H1 (cell line): ENCODE measurements around the gene TCF4. TPM values are rescaled to one million over a fixed set of nuclear protein-coding genes. Genes with fewer than 3 reads are reported as not detected.

Experiments used
- CTCF ChIA-PET: fragments of 300-600 bp; sonication (Branson Sonifier 250); formaldehyde crosslinking; loops from one replicate; lab custom pipeline; 2021; ENCODE audit not compliant: partially characterized antibody; lab: Charles Lee
- POLR2A ChIA-PET: fragments of 300-600 bp; sonication (Branson Sonifier 250); formaldehyde crosslinking; loops from one replicate; lab custom pipeline; 2021; ENCODE audit warnings: inconsistent platforms; ENCODE audit not compliant: partially characterized antibody; lab: Charles Lee
- DNase-seq, 2 experiments: peaks; one replicate each; pipeline versions ENCODE4 v3.0.0 to v3.0.0-alpha.2; 2010 to 2022; ENCODE audit warnings: low spot score in 2 of 2, low read depth in 1 of 2, mixed read lengths in 1 of 2
- FAIRE-seq: peaks from 2 replicates; lab custom pipeline; 2011; peaks lifted over from hg19 to GRCh38; lab: Jason Lieb, UNC
- H2AFZ ChIP-seq: 2 replicates; pipeline ENCODE4 v1.8.1; 2012; ENCODE audit warnings: low read length, inconsistent platforms
- H2AK5ac ChIP-seq: 2 replicates; pipeline ENCODE4 v1.6.1; 2013; ENCODE audit warnings: low read depth, low read length
- H2BK120ac ChIP-seq: replicated peaks from 2 replicates; pipeline ENCODE3; 2013; ENCODE audit warnings: low read depth, low read length, inconsistent platforms
- H2BK12ac ChIP-seq: 2 replicates; pipeline ENCODE4 v1.6.1; 2013; ENCODE audit warnings: low read depth, low read length
- H2BK15ac ChIP-seq: 2 replicates; pipeline ENCODE4 v1.6.1; 2013; ENCODE audit warnings: low read length
- H2BK20ac ChIP-seq: 2 replicates; pipeline ENCODE4 v1.6.1; 2013; ENCODE audit warnings: low read length
- H2BK5ac ChIP-seq: 2 replicates; pipeline ENCODE4 v1.6.1; 2013; ENCODE audit warnings: low read depth, low read length
- H3K14ac ChIP-seq: 2 replicates; pipeline ENCODE4 v1.6.1; 2013; ENCODE audit warnings: inconsistent platforms; ENCODE audit not compliant: insufficient read length
- H3K18ac ChIP-seq: 2 replicates; pipeline ENCODE4 v1.6.1; 2013; ENCODE audit warnings: low read length; ENCODE audit errors: extremely low read depth
- H3K23ac ChIP-seq: 2 replicates; pipeline ENCODE4 v1.6.1; 2013; ENCODE audit warnings: inconsistent platforms; ENCODE audit not compliant: insufficient read length
- H3K23me2 ChIP-seq: 2 replicates; pipeline ENCODE4 v1.6.1; 2013; ENCODE audit warnings: low read depth, low read length
- H3K27ac ChIP-seq: 2 replicates; pipeline ENCODE4 v1.6.1; 2011; ENCODE audit warnings: low read depth, low read length, inconsistent platforms
- H3K27me3 ChIP-seq, 4 experiments: replicated peaks in 1 of 4; 1 replicate in 1 of 4; 2 replicates in 3 of 4; pipeline versions ENCODE4 v1.6.1 to v1.8.1; 2011 to 2013; ENCODE audit warnings: low read length in 3 of 4, mild to moderate bottlenecking in 3 of 4, inconsistent platforms in 2 of 4, mixed read lengths in 2 of 4, moderate library complexity in 1 of 4; ENCODE audit not compliant: control insufficient read depth in 3 of 4, insufficient read depth in 3 of 4; ENCODE audit errors: extremely low read depth in 1 of 4
- H3K36me3 ChIP-seq, 4 experiments: 2 replicates each; pipeline versions ENCODE4 v1.6.1 to v1.8.1; 2011 to 2013; ENCODE audit warnings: mild to moderate bottlenecking in 4 of 4, low read length in 3 of 4, moderate library complexity in 2 of 4, control low read depth in 1 of 4, inconsistent platforms in 1 of 4; ENCODE audit not compliant: insufficient read depth in 4 of 4, control insufficient read depth in 2 of 4
- H3K4ac ChIP-seq: replicated peaks from 2 replicates; pipeline ENCODE3; 2013; ENCODE audit warnings: low read length, low read depth, mixed read lengths, inconsistent platforms; ENCODE audit not compliant: insufficient read length
- H3K4me1 ChIP-seq, 4 experiments: replicated peaks in 1 of 4; 1 replicate in 1 of 4; 2 replicates in 3 of 4; pipeline versions ENCODE4 v1.6.1 to v1.8.1; 2011 to 2013; ENCODE audit warnings: low read length in 3 of 4, inconsistent platforms in 2 of 4, mixed read lengths in 1 of 4; ENCODE audit not compliant: insufficient read depth in 4 of 4, control insufficient read depth in 3 of 4
- H3K4me2 ChIP-seq, 2 experiments: 2 replicates each; pipeline versions ENCODE4 v1.6.1 to v1.8.1; 2011 to 2013; ENCODE audit warnings: low read depth in 2 of 2, low read length in 2 of 2, control low read depth in 1 of 2, inconsistent platforms in 1 of 2, mild to moderate bottlenecking in 1 of 2; ENCODE audit not compliant: insufficient read depth in 1 of 2
- H3K4me3 ChIP-seq, 4 experiments: fragments of 200-600, 300-600 bp in 1 of 4; sonication (generic), shearing (Covaris generic), sonication (Bioruptor Twin) in 1 of 4; 2 replicates each; pipeline versions ENCODE4 v1.5.1 to v1.8.1; 2011 to 2016; ENCODE audit warnings: low read length in 4 of 4, low read depth in 3 of 4, control low read depth in 2 of 4, inconsistent platforms in 2 of 4, mild to moderate bottlenecking in 2 of 4, mixed read lengths in 1 of 4, moderate library complexity in 1 of 4; ENCODE audit not compliant: insufficient read depth in 2 of 4; ENCODE audit errors: extremely low read depth in 1 of 4
- H3K56ac ChIP-seq: replicated peaks from 2 replicates; pipeline ENCODE3; 2013; ENCODE audit warnings: low read depth, mild to moderate bottlenecking, mixed read lengths, low read length, inconsistent platforms; ENCODE audit not compliant: insufficient read length
- H3K79me1 ChIP-seq: 2 replicates; pipeline ENCODE4 v1.6.1; 2013; ENCODE audit warnings: low read depth, low read length, control low read depth
- H3K79me2 ChIP-seq, 2 experiments: 2 replicates each; pipeline versions ENCODE4 v1.6.1 to v1.8.1; 2012 to 2013; ENCODE audit warnings: low read length in 2 of 2, mild to moderate bottlenecking in 2 of 2, inconsistent platforms in 1 of 2; ENCODE audit not compliant: insufficient read depth in 2 of 2, control insufficient read depth in 1 of 2
- H3K9ac ChIP-seq, 4 experiments: replicated peaks in 1 of 4; 1 replicate in 1 of 4; 2 replicates in 3 of 4; pipeline versions ENCODE4 v1.6.1 to v1.8.1; 2011 to 2013; ENCODE audit warnings: low read depth in 3 of 4, low read length in 3 of 4, control low read depth in 2 of 4, mild to moderate bottlenecking in 2 of 4, moderate library complexity in 2 of 4, inconsistent platforms in 1 of 4; ENCODE audit errors: extremely low read depth in 1 of 4
- H3K9me3 ChIP-seq, 2 experiments: 2 replicates each; pipeline versions ENCODE4 v1.6.1 to v1.8.1; 2012 to 2013; ENCODE audit warnings: mild to moderate bottlenecking in 2 of 2, moderate library complexity in 2 of 2, control low read depth in 1 of 2, inconsistent platforms in 1 of 2, low read depth in 1 of 2, low read length in 1 of 2, mixed read lengths in 1 of 2; ENCODE audit not compliant: insufficient read depth in 2 of 2
- H4K20me1 ChIP-seq, 2 experiments: replicated peaks in 1 of 2; 2 replicates each; pipeline versions ENCODE3 to v1.8.1; 2011 to 2013; ENCODE audit warnings: inconsistent platforms in 2 of 2, low read length in 2 of 2, mild to moderate bottlenecking in 1 of 2; ENCODE audit not compliant: insufficient read depth in 2 of 2, control insufficient read depth in 1 of 2
- H4K5ac ChIP-seq: 2 replicates; pipeline ENCODE4 v1.6.1; 2013; ENCODE audit warnings: low read length, low read depth, mixed read lengths, inconsistent platforms; ENCODE audit not compliant: insufficient read length
- H4K8ac ChIP-seq: 2 replicates; pipeline ENCODE4 v1.8.0; 2013; ENCODE audit warnings: mild to moderate bottlenecking, moderate library complexity, low read length, inconsistent platforms; ENCODE audit not compliant: insufficient read depth; ENCODE audit errors: extremely low read depth
- H4K91ac ChIP-seq: replicated peaks from 2 replicates; pipeline ENCODE3; 2013; ENCODE audit warnings: low read length, mixed read lengths, inconsistent platforms; ENCODE audit not compliant: insufficient read length
- CEBPB ChIP-seq: IDR thresholded peaks from 2 replicates; pipeline ENCODE4 v1.6.1; 2012; ENCODE audit warnings: low read depth, low read length
- EZH2 ChIP-seq: fragments of 200-600 bp; sonication (generic); IDR thresholded peaks from 2 replicates; pipeline ENCODE4 v1.7.1; 2012; ENCODE audit warnings: low read depth, mild to moderate bottlenecking, moderate library complexity, low read length, inconsistent platforms; ENCODE audit not compliant: severe bottlenecking
- MAFK ChIP-seq: IDR thresholded peaks from 2 replicates; pipeline ENCODE4 v1.6.1; 2012; ENCODE audit warnings: low read depth, mild to moderate bottlenecking, improper control_type of control experiment, low read length
- NANOG ChIP-seq: IDR thresholded peaks from 2 replicates; pipeline ENCODE4 v1.6.1; 2011; ENCODE audit warnings: low read length, low read depth, mild to moderate bottlenecking, inconsistent platforms; ENCODE audit not compliant: insufficient read depth, poor library complexity, severe bottlenecking
- POLR2A ChIP-seq, 2 experiments: IDR thresholded peaks; 1 replicate in 1 of 2; 2 replicates in 1 of 2; pipeline ENCODE4 v1.6.1; 2011; ENCODE audit warnings: low read depth in 2 of 2, low read length in 2 of 2, mild to moderate bottlenecking in 2 of 2; ENCODE audit errors: control extremely low read depth in 1 of 2
- RXRA ChIP-seq: IDR thresholded peaks from 2 replicates; pipeline ENCODE4 v1.6.1; 2011; ENCODE audit warnings: low read depth, mild to moderate bottlenecking, low read length, moderate library complexity; ENCODE audit not compliant: insufficient read depth
- SIN3A ChIP-seq, 2 experiments: IDR thresholded peaks in 1 of 2; conservative IDR thresholded peaks in 1 of 2; 2 replicates each; pipeline ENCODE4 v1.6.1; 2011 to 2012; ENCODE audit warnings: low read length in 2 of 2, improper control_type of control experiment in 1 of 2, low read depth in 1 of 2, mild to moderate bottlenecking in 1 of 2
- SP1 ChIP-seq: IDR thresholded peaks from 2 replicates; pipeline ENCODE4 v1.6.1; 2011; ENCODE audit warnings: low read depth, low read length
- TAF7 ChIP-seq: optimal IDR thresholded peaks from 2 replicates; pipeline ENCODE3; 2011; ENCODE audit warnings: low read depth, mild to moderate bottlenecking, inconsistent platforms, low read length, moderate library complexity, borderline replicate concordance
- TEAD4 ChIP-seq: IDR thresholded peaks from 2 replicates; pipeline ENCODE4 v1.6.1; 2012; ENCODE audit warnings: low read depth, low read length, inconsistent platforms, mixed read lengths
- WGBS, 2 experiments: shearing (Covaris generic) in 1 of 2; methylation state at CpG; one replicate each; pipeline versions ENCODE4 v1.1.6 to v1.1.7; 2013 to 2015; ENCODE audit warnings: low lambda C conversion rate in 2 of 2, mixed read lengths in 2 of 2, inconsistent platforms in 1 of 2, low coverage in 1 of 2, missing lambda C conversion rate in 1 of 2; ENCODE audit not compliant: insufficient replicate concordance in 2 of 2, insufficient coverage in 1 of 2, insufficient read length in 1 of 2; ENCODE audit errors: extremely low coverage in 1 of 2, missing lambda C conversion rate in 1 of 2; 5-methylcytosine and 5-hydroxymethylcytosine counted together
- polyA plus RNA-seq, 7 experiments: library from polyadenylated mRNA; depleted of rRNA in 3 of 7; stranded (reverse) in 5 of 7; unstranded in 2 of 7; fragments of >200 nt in 5 of 7; fragments of 200-250 nt in 2 of 7; gene quantifications; 1 replicate in 5 of 7; 2 replicates in 1 of 7; 4 replicates in 1 of 7; pipeline versions ENCODE4 v1.2.1 to v1.2.3, GENCODE V29; 2011 to 2013; ENCODE audit warnings: missing spikeins in 2 of 7, mixed read lengths in 2 of 7
- total RNA-seq: library from RNA; stranded (reverse); fragmentation: NEBNext Ultra II Directional; extraction: Animal tissue kit (Norgen Biotek cat#: 25700); gene quantifications from 2 replicates; pipeline ENCODE4 v1.2.1, GENCODE V29; 2021
- TF ChIP-seq, protein P1 (sequence below): IDR thresholded peaks from 2 replicates; pipeline ENCODE4 v1.6.1; 2012; ENCODE audit warnings: inconsistent platforms

Gene TCF4
- total and polyA plus RNA-seq, 2 of the 8 experiments (the other 6 are each of a cell fraction or from before 2014, with no cell fraction given): 59.3 to 118 TPM

GRCh38 chr18:55401638-55402191 is 186.3 kb downstream of the TCF4 start:
- FAIRE-seq (peak; percentile 91), DNase-seq (no peak)
- Histone ChIP-seq H2BK120ac (no peak overlapping the region), H3K23ac (no peak overlapping the region), H3K4me1 (peaks cover 3 to 26% (median 18%) of the 10 kb centered on the region in 4 experiments; a peak in 5 of 7 replicates), H3K79me1 (peaks cover 2% of the 10 kb centered on the region), H3K23me2 (no peaks in the 10 kb centered on the region; the same call in 1 of the 2 replicates), H2BK20ac (no peak overlapping the region), H3K79me2 (peaks cover 0 to 85% of the 10 kb centered on the region in 2 experiments; a peak in 2 of 4 replicates), H2BK12ac (no peak overlapping the region; the same call in 1 of the 2 replicates), H2BK5ac (peak overlapping the region; percentile 2; the same call in 1 of the 2 replicates), H3K36me3 (no peaks in the 10 kb centered on the region), H4K5ac (no peak overlapping the region), H3K9me3 (no peaks in the 10 kb centered on the region), H3K18ac (peak overlapping the region; percentile 21; the same call in 1 of the 2 replicates), H3K14ac (no peak overlapping the region), H3K56ac (no peak overlapping the region), H2BK15ac (no peak overlapping the region), H2AFZ (no peak overlapping the region), H2AK5ac (no peak overlapping the region; the same call in 1 of the 2 replicates), H3K27me3 (no peaks in the 10 kb centered on the region), H3K4me3 (peak overlapping the region in 1 of 4 experiments; percentile 35; a peak in 3 of 8 replicates), H4K91ac (no peak overlapping the region), H3K9ac (peak overlapping the region in 1 of 4 experiments; percentile 46; a peak in 1 of 7 replicates), H3K4ac (no peak overlapping the region), H4K20me1 (peaks cover 0 to 1% of the 10 kb centered on the region in 2 experiments), H3K27ac (peak overlapping the region; percentile 3; the same call in 1 of the 2 replicates), H3K4me2 (peak overlapping the region; percentile 48), H4K8ac (no peak overlapping the region; the same call in 1 of the 2 replicates)
- 37% methylated on average over 12 of the region's 12 CpGs; no CpG with 5 or more reads in 1 of the 2 experiments for WGBS, 2 experiments
- ChIA-PET POLR2A (interaction anchor here (1.5 kb wide), 1 partner anchor 10 kb away, joined by 3 read pairs; no protein-coding TSS in a partner anchor), CTCF (interaction anchor here (0.8 to 2.1 kb wide), 3 partner anchors 14 to 58 kb away, joined by 3 to 8 read pairs (median 5); no protein-coding TSS in a partner anchor)
- TF ChIP-seq EZH2 (no peak), TAF7 (no peak), MAFK (no peak), SP1 (peak; percentile 38; the same call in 1 of the 2 replicates), CEBPB (no peak), SIN3A (conservative IDR thresholded peaks at IDR 0.05 in 1 of 2, IDR thresholded peaks at IDR 0.05 in 1 of 2; ENCODE audit: low read depth in 1 of 2, low read length in 2 of 2) (no peak), POLR2A (IDR thresholded peaks at IDR 0.05; ENCODE audit: control extremely low read depth in 1 of 2, low read depth in 2 of 2, low read length in 2 of 2) (0 out of 3 replicates have a peak, but pooled peaks of 1 of the 2 experiments have one; percentile 9), TEAD4 (peak; percentile 96), NANOG (peak; percentile 22), RXRA (no peak)
- TF ChIP-seq, protein P1, sequence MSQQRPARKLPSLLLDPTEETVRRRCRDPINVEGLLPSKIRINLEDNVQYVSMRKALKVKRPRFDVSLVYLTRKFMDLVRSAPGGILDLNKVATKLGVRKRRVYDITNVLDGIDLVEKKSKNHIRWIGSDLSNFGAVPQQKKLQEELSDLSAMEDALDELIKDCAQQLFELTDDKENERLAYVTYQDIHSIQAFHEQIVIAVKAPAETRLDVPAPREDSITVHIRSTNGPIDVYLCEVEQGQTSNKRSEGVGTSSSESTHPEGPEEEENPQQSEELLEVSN: no peak
